K562 (cell line): Measurements from ENCODE around the gene SPATS1. TPM values are rescaled to one million over a fixed set of nuclear protein-coding genes. Genes with fewer than 3 reads are reported as not detected.

Source experiments
- ATAC-seq: fragments of 200-7000 bp; cut with Tn5 transposase; 3 replicates; pipeline ENCODE4 v1.9.1; 2020; ENCODE audit warnings: moderate library complexity
- BruUV-seq: library from RNA; stranded (reverse); fragments of 400-500 nt; replicated peaks from 2 replicates; lab custom pipeline; 2021; lab: Mats Ljungman, UMichigan
- CTCF ChIA-PET: fragments of 300-600 bp; formaldehyde crosslinking; extraction: SDS; loops from one replicate; lab custom pipeline; 2021; ENCODE audit warnings: low intra/inter-chr PET ratio; lab: Yijun Ruan, JAX
- POLR2A ChIA-PET: fragments of 300-600, 350-650 bp; sonication (Branson Sonifier 250); formaldehyde crosslinking; extraction: SDS; loops from one replicate; lab custom pipeline; 2021; ENCODE audit warnings: antibody characterized with exemption, inconsistent platforms; lab: Yijun Ruan, JAX
- DNase-seq, 4 experiments: peaks; one replicate each; pipeline versions ENCODE4 v3.0.0 to v3.0.0-alpha.2; 2011 to 2018; ENCODE audit warnings: low spot score in 3 of 4, mixed read lengths in 3 of 4; ENCODE audit errors: extremely low read depth in 1 of 4
- FAIRE-seq: peaks from 2 replicates; lab custom pipeline; 2011; peaks lifted over from hg19 to GRCh38; lab: Jason Lieb, UNC
- H2AFZ ChIP-seq: 2 replicates; pipeline ENCODE4 v1.6.0; 2011; ENCODE audit warnings: low read depth, low read length, control low read depth, inconsistent platforms
- H3K27ac ChIP-seq: fragments of 200-600 bp; 3 replicates; pipeline ENCODE4 v1.8.0; 2011; ENCODE audit warnings: low read depth, mild to moderate bottlenecking, control low read depth, inconsistent platforms, low read length, moderate library complexity, mixed read lengths; ENCODE audit errors: extremely low read depth
- H3K27me3 ChIP-seq, 2 experiments: fragments of 300-600 bp in 1 of 2; 2 replicates in 1 of 2; 3 replicates in 1 of 2; pipeline versions ENCODE4 v1.6.0 to v1.8.0; 2011; ENCODE audit warnings: inconsistent platforms in 2 of 2, low read length in 2 of 2, mild to moderate bottlenecking in 1 of 2, mixed read lengths in 1 of 2, moderate library complexity in 1 of 2; ENCODE audit not compliant: control insufficient read depth in 2 of 2, insufficient read depth in 2 of 2
- H3K36me3 ChIP-seq: fragments of 300-600 bp; 3 replicates; pipeline ENCODE4 v1.8.0; 2011; ENCODE audit warnings: mild to moderate bottlenecking, low read length, inconsistent platforms; ENCODE audit not compliant: control insufficient read depth, insufficient read depth
- H3K4me1 ChIP-seq, 2 experiments: fragments of 200-600 bp in 1 of 2; replicated peaks in 1 of 2; 2 replicates in 1 of 2; 3 replicates in 1 of 2; pipeline versions ENCODE4 v1.5.1 to v1.8.0; 2011; ENCODE audit warnings: inconsistent platforms in 2 of 2, low read length in 2 of 2, mild to moderate bottlenecking in 1 of 2, mixed read lengths in 1 of 2, moderate library complexity in 1 of 2; ENCODE audit not compliant: control insufficient read depth in 2 of 2, insufficient read depth in 2 of 2
- H3K4me2 ChIP-seq: 2 replicates; pipeline ENCODE4 v1.6.1; 2011; ENCODE audit warnings: low read length, control low read depth, inconsistent platforms, mixed read lengths; ENCODE audit not compliant: insufficient read depth
- H3K4me3 ChIP-seq: fragments of 200-600 bp; sonication (generic), shearing (Covaris generic); 2 replicates; pipeline ENCODE4 v1.5.1; 2016; ENCODE audit warnings: control low read depth, inconsistent platforms
- H3K79me2 ChIP-seq: fragments of 200-600 bp; 3 replicates; pipeline ENCODE4 v1.8.0; 2011; ENCODE audit warnings: low read length, inconsistent platforms; ENCODE audit not compliant: control insufficient read depth, insufficient read depth
- H3K9ac ChIP-seq, 2 experiments: 2 replicates each; pipeline versions ENCODE4 v1.6.0 to v1.6.1; 2011; ENCODE audit warnings: low read depth in 2 of 2, low read length in 2 of 2, control low read depth in 1 of 2, inconsistent platforms in 1 of 2, mild to moderate bottlenecking in 1 of 2, mixed read lengths in 1 of 2; ENCODE audit not compliant: insufficient read depth in 1 of 2
- H3K9me1 ChIP-seq: one replicate; pipeline ENCODE4 v1.6.0; 2011; ENCODE audit warnings: inconsistent platforms, mild to moderate bottlenecking, low read length, moderate library complexity; ENCODE audit not compliant: control insufficient read depth, insufficient read depth
- H3K9me3 ChIP-seq: replicated peaks from 2 replicates; pipeline ENCODE4 v1.5.1; 2011; ENCODE audit warnings: low read depth, low read length, inconsistent platforms; ENCODE audit not compliant: control insufficient read depth, insufficient read depth
- H4K20me1 ChIP-seq: replicated peaks from 2 replicates; pipeline ENCODE4 v1.6.1; 2011; ENCODE audit warnings: low read length, inconsistent platforms, mixed read lengths; ENCODE audit not compliant: control insufficient read depth, insufficient read depth
- FOXK2 ChIP-seq, 2 experiments: fragments of 450-650 bp; IDR thresholded peaks in 1 of 2; conservative IDR thresholded peaks in 1 of 2; 2 replicates each; pipeline ENCODE4 v1.6.1; 2016; ENCODE audit warnings: low read depth in 2 of 2, mild to moderate bottlenecking in 1 of 2
- GATAD2B ChIP-seq: fragments of 450-650 bp; IDR thresholded peaks from 2 replicates; pipeline ENCODE4 v1.6.1; 2017; ENCODE audit warnings: mild to moderate bottlenecking, borderline replicate concordance
- MEIS2 ChIP-seq: fragments of 450-650 bp; IDR thresholded peaks from 2 replicates; pipeline ENCODE4 v1.6.1; 2014; ENCODE audit warnings: mild to moderate bottlenecking; ENCODE audit not compliant: partially characterized antibody
- TEAD1 ChIP-seq, 2 experiments: fragments of 450-650 bp in 1 of 2; sonication (generic) in 1 of 2; formaldehyde crosslinking; IDR thresholded peaks; 2 replicates each; pipeline versions ENCODE4 v1.4.0 to v1.8.0; 2020 to 2022; ENCODE audit warnings: mild to moderate bottlenecking in 2 of 2, missing genetic modification reagents in 1 of 2
- TSHZ1 ChIP-seq: fragments of 250-450 bp; sonication (Bioruptor Pico); IDR thresholded peaks from 2 replicates; pipeline ENCODE4 v1.4.0; 2020; ENCODE audit warnings: mild to moderate bottlenecking, moderate library complexity
- ZBTB26 ChIP-seq: fragments of 450-650 bp; formaldehyde crosslinking; IDR thresholded peaks from 2 replicates; pipeline ENCODE4 v1.4.0; 2022; ENCODE audit warnings: missing genetic modification characterization
- ZNF253 ChIP-seq: fragments of 250-450 bp; sonication (Bioruptor Pico); conservative IDR thresholded peaks from 2 replicates; pipeline ENCODE4 v1.6.1; 2021; ENCODE audit warnings: mild to moderate bottlenecking
- ZNF778 ChIP-seq: fragments of 450-650 bp; formaldehyde crosslinking; IDR thresholded peaks from 2 replicates; pipeline ENCODE4 v1.4.0; 2020; ENCODE audit warnings: mild to moderate bottlenecking, moderate library complexity
- in situ Hi-C: fragments of 300-500 bp; cut with MboI; formaldehyde crosslinking; loops from 4 replicates; pipeline ENCODE4 v1.15.0; 2018; ENCODE audit warnings: inconsistent platforms, mixed read lengths
- intact Hi-C: fragments of 100-400 bp; cut with micrococcal nuclease; formaldehyde crosslinking; loops from 2 replicates; pipeline ENCODE4 v1.14.2; 2022
- polyA plus RNA-seq, 8 experiments: library from polyadenylated mRNA; depleted of rRNA in 4 of 8; stranded (reverse) in 5 of 8; unstranded in 3 of 8; fragments of >200 nt; fragmentation: Nextera tagmentation in 2 of 8; fragmentation: Illumina TruSeq in 1 of 8; extraction: Ambion mirVana in 2 of 8; extraction: Trizol in 1 of 8; gene quantifications; 2 replicates each; pipeline versions ENCODE4 v1.2.1 to v1.2.3, GENCODE V29; 2011 to 2014; ENCODE audit warnings: inconsistent platforms in 1 of 8, missing spikeins in 1 of 8
- total RNA-seq, 7 experiments: library from RNA; depleted of rRNA in 6 of 7; stranded (reverse); fragments of >200 nt in 6 of 7; fragmentation: Illumina TruSeq in 2 of 7; extraction: Trizol in 2 of 7; gene quantifications; 2 replicates each; pipeline versions ENCODE4 v1.2.1 to v1.2.3, GENCODE V29; 2011 to 2021; ENCODE audit warnings: low replicate concordance in 1 of 7

The SPATS1 gene
- total and polyA plus RNA-seq, 9 of the 15 experiments (the other 6 are each of a cell fraction or from before 2014, with no cell fraction given), result not detected

GRCh38 chr6:44309092-44309491, 33.4 kb upstream of the SPATS1 start (continued):
- no peak for TF ChIP-seq ZBTB26 (CRISPR knock-in tag)
- peak; percentile 28 for TF ChIP-seq MEIS2

- Histone ChIP-seq H3K4me3 (no peak overlapping the region), H3K4me1 (peaks cover 8 to 16% of the 10 kb centered on the region in 2 experiments; a peak in 3 of 5 replicates), H3K79me2 (peaks cover 15% of the 10 kb centered on the region), H3K9me3 (no peaks in the 10 kb centered on the region), H3K27me3 (0 out of 5 replicates have a peak, but pooled peaks cover 0 to 2% of the 10 kb centered on the region in 2 experiments), H3K27ac (no peak overlapping the region), H4K20me1 (no peaks in the 10 kb centered on the region; the same call in 1 of the 2 replicates), H2AFZ (no peak overlapping the region), H3K4me2 (no peak overlapping the region), H3K9ac (no peak overlapping the region), H3K9me1 (no peaks in the 10 kb centered on the region), H3K36me3 (peaks cover 69% of the 10 kb centered on the region)
- TF ChIP-seq ZNF778 (CRISPR knock-in tag) (no peak), FOXK2 (conservative IDR thresholded peaks at IDR 0.05 in 1 of 2, IDR thresholded peaks at IDR 0.05 in 1 of 2; ENCODE audit: low read depth in 2 of 2) (no peak), ZNF253 (CRISPR knock-in tag) (no peak), TEAD1 (CRISPR knock-in tag; IDR thresholded peaks at IDR 0.05) (no peak), TSHZ1 (CRISPR knock-in tag) (no peak), GATAD2B (no peak)
- no peak for DNase-seq
- BruUV-seq, result no TSS peak
- intact Hi-C loops, result no loop called here
- POLR2A ChIA-PET, result interaction anchor here (0.5 to 11.9 kb wide), 5 partner anchors 9 to 80 kb away, joined by 3 to 116 read pairs (median 4); no protein-coding TSS in a partner anchor
- no peak for ATAC-seq
- CTCF ChIA-PET, result no interaction called here
- in situ Hi-C loops, result no loop called here
- FAIRE-seq, result no peak
Observed at GRCh38 chr6:44309631-44310030, 32.8 kb upstream of the SPATS1 start.
